Fibroblast of upper back skin (primary cell): ENCODE measurements around the gene APP.
A peak's percentile ranks its signal among the peaks of the same experiment; 100 is the strongest.

Source experiments
- DNase-seq: peaks from one replicate; pipeline ENCODE4 v3.0.0-alpha.2; 2013

Gene APP

GRCh38 chr21:25967181-25967900, 203.2 kb downstream of the APP start:
- DNase-seq, result no peak

DNA sequence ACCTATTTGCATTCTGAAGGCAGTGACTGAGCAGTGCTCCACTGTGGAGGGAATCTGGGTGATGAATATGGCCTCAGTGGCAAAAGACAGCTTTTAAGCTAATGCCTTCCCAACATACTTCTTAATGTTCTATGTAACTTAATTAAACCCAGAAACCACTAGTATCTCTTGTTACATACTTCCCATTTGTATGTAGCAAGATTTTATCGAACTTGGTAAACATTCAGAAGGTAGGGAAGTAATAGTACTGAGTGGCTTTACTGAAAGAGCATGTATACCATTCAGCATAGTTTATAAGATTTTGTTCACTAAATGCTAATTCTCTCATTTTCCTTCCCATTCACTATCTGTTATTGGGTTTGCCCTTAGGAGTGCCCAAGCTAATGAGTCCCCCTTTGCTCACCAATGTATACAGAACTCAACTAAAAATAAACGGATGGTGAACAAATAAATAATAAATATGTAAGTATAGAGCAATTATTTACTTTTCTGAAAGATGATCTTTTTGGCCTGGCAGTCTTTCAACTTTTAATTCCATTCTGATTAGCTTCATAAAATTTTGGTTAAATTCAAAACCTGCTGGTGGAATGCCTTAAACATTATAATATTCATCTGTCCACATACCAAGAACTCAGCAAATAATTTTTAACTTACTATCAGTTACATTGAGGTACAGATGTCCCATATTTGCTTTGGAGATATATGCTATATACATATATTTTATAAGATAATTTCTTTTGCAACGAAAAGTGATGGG, 204.4 kb downstream of the APP start:
- DNase-seq, result no peak

DNA sequence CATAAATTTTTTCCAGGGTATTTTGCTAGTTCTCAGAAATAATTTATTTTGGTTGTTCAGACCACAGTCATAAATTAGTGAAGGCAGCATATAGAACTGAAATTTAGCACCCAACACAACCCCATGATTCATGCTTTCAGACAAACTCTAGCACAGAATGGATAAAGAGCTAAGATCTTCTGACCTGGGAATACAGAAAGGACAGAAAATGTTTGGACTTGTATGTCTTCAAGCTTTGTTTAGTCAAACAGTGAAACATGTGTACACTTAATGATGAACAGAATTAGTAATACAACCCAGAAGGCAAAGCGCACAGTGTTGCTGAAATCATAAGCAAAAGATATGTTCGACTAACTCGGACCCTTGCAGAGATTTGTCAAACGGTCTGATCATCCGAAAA, 205.6 kb downstream of the APP start:
- no peak for DNase-seq

DNA sequence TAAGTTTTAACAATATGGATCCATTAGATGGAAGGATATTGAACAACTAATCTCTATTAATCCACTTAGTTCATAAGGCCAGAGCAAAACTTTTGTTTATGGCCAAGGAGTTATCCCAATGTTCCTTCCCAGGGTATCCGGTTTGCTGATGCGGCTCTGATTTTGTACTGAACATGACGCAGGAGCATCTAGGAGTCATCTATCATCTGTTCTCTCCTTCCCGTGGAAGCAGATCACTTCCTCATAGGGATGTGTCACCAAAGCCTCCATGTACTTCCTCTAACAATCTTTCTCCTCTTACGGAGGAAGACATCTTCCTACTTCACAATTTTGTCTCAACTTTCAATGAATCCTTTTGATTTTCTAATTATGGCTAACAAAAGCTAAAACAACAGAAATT, 206.6 kb downstream of the APP start:
- no peak for DNase-seq

DNA sequence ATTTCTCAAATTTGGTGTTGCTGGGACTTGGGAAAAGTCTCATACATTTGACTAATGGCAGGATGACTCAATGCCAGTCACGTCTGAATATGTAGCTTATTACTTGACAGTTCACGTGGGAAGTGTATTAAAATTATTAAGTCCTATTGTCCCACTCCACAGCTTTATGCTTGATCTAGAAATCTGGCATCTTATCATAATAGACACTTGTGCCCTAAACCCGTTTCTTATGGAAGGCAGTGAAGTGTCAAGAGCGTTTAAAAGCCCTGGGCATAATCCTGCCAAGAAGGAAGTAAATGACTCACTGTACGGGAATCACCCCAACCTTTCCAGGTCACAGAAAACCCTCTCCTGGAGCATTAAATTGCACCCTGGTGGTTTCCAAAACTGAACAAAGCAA, 207.4 kb downstream of the APP start:
- DNase-seq, result peak; percentile 26

GRCh38 chr21:25961042-25961441, 209.5 kb downstream of the APP start:
- DNase-seq, result no peak

- no peak for DNase-seq
Measured at GRCh38 chr21:25960402-25960801, 210.2 kb downstream of the APP start.

GRCh38 chr21:25959799-25960198, 210.8 kb downstream of the APP start:
- no peak for DNase-seq

GRCh38 chr21:25956993-25957714, 213.4 kb downstream of the APP start:
- peak; percentile 69 for DNase-seq

DNA sequence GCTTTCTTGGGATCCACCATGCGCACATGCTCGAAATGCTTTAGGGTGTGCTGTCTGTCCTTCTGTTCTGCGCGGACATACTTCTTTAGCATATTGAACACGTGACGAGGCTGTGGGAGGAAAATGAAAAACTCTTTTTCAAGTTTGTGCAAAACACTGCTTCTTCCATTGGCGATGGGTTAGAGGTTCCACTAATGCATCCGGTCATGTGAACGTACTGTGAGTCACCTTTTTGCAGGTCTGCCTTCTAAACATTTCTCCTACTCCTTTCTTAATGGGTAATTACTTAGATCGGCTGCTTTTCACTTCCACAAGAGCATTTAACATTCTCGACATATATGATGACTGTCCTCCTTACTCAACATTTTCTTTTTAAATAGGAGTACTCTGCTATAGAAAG, 214.9 kb downstream of the APP start:
- DNase-seq, result no peak

DNA sequence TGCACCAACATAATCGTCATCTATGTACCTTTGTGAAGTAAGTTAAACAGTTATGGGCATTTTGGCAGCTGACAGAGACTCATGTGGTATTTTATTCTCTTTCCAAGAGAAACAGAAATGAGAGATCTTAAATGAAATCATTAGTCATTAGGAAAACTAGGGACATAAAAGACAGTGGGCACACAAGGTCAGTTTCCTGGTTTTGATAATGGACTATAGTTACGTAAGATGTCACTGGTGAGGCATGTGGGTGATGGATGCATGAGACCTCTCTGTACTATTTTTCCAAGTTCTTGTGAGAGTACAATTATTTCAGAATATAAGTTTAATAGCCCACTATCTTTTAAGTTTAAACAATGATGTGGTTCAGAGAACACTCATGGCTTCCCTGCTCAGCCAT, 216.9 kb downstream of the APP start:
- no peak for DNase-seq

DNA sequence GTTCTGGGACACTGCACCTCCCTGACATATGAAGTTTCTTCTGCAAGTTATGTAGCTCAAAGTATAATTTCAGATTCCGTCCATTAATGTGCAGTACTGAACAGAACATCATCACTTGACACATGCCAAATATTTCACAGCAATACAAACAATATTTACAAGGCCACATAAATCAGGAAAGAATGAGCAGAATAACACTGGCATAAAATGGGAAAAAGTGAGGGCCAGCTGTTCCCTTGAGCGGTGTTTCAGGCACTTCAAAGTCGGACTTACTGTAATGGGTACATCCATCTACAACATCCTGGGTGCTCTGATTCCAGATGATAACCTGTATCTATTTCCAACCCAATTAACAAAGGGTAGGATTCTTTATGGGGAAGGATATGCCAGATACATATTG, 217.4 kb downstream of the APP start:
- no peak for DNase-seq

DNA sequence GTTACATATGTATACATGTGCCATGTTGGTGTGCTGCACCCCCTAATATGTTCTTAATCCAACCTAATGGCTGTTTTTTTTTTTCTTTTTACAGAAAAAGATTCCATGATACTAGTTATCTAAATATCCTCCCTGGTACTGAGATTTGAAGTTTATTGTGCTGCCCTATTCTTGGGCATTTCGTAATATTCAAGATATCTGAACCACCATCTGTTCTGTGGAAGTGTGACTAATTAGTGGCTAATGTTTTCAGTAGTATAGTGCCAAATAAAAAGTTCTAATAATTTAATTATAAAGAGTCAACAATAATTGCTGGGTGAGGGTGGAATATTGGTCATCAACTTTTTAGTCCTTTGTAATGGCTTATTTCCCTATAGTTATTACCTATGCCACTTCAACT, 218.3 kb downstream of the APP start:
- DNase-seq, result no peak

DNA sequence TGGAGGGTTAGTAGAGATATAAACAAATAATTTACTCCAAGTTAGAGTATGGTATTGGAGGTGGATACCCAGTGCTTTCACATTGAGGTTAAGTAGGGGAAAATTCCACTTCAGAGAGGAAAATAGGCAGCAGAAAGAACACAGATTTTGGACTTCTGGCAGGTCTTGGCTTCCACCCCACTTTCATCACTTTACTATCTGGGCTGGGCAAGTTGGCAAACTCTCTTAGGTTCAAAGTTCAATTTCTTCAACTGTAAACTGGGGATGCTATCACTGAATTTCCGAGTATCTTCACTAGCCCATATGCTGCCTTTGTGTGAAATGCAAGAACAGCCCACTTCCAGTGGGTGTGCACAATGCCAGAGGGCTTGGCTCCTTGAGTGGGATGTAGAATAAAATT, 220.9 kb downstream of the APP start:
- no peak for DNase-seq

- no peak for DNase-seq
Measured at GRCh38 chr21:25944672-25945213, 225.8 kb downstream of the APP start.

GRCh38 chr21:25944082-25944481, 226.5 kb downstream of the APP start:
- no peak for DNase-seq

DNA sequence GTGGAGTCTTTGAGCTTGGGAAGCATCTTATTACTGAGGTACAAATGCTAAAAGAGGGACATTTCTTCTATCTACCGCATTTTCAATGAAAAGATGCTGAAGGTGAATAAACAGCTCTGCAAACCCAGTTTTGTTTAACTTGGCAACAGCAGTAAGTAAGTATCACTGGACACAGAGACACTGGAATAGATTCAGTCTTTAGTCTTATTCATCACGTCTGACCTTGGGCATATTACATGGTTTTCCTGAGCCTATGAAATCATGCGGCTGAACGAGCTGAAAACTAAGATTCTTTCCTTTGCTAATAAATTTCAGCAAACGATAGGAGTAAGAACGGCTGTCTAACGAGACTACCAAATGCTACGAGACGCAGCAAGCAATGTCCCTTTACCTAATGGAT, 228.4 kb downstream of the APP start:
- DNase-seq, result no peak

DNA sequence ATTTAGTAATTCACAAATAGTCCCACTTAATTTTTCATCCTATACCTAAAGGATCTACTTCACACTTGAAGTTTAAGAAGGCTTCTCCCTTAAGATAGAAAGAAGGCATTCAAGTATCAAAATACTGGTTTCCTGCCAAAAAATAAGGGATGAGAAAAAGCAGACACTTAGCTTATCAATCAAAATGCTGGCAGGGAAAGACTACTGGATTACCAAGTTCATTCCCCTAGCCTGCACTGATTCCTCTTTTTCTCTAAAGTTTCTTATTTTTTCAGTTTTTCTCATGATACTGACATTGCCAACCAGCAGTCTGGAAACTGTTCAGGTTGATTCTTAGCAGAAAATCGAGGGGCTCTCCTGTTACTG, 231.2 kb downstream of the APP start:
- no peak for DNase-seq

- DNase-seq, result no peak
Measured at GRCh38 chr21:25938658-25939395, 231.7 kb downstream of the APP start.

- DNase-seq, result peak; percentile 62
Measured at GRCh38 chr21:25936776-25937175, 233.8 kb downstream of the APP start.

GRCh38 chr21:25934771-25935224, 235.8 kb downstream of the APP start:
- DNase-seq, result peak; percentile 79

DNA sequence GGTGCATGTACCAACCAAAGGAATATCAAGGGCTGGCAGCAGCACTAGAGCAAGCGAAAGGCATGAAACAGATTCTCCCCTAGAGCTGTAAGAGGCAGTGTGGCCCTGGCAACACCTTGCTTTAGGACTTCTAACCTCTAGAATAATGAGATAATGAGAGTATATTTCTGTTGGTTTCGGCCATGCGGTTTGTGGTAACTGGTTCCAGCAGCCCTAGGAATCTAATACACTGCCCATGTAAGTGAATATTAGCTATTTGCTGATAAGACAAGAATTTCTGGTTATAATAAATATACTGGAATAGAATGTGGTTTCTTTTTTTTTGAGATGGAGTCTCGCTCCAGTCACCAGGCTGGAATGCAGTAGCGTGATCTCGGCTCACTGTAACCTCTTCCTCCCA, 236.4 kb downstream of the APP start:
- DNase-seq, result no peak

DNA sequence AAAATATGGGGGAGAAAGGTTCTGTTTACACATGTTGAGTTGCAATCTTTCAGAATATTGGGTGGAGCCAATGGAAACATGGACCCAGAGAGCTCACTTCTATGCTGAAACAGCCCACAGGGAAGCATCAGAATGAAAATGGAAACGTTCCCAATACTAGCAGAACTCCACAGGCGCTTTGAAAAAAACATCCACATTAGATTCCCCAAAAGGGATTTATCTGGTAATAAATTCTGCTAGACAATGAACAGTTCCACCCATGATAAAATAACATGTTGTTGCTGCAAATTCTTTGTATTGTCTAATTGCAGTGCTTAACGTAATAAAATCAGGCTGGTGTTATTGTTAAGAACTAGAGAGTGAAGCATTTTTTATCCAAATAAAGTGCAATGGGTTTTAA, 238.8 kb downstream of the APP start:
- DNase-seq, result no peak
